Stimulated activated naive CD8-positive, alpha-beta T cell treated with anti-CD3 and anti-CD28 coated beads, Interleukin-15, amount 100 ng/mL, for 72 hours (primary cell): ENCODE results near the gene ZSCAN1.
A peak's percentile ranks its signal among the peaks of the same experiment; 100 is the strongest.

ENCODE experiments used
- ATAC-seq: fragments of 150-1000 bp; cut with Tn5 transposase; 2 replicates; pipeline ENCODE4 v1.10.0; 2021; ENCODE audit warnings: mild to moderate bottlenecking, moderate library complexity
- DNase-seq, 2 donors: peaks; one replicate each; pipeline ENCODE4 v3.0.0; 2021 to 2022
- H3K27ac Mint-ChIP-seq, 2 donors: one replicate each; pipeline ENCODE4 v1.8.0; 2022; ENCODE audit warnings: mild to moderate bottlenecking in 2 of 2, mixed read lengths in 2 of 2, moderate library complexity in 2 of 2
- H3K27me3 Mint-ChIP-seq: one replicate; pipeline ENCODE4 v1.8.0; 2022; ENCODE audit warnings: mixed read lengths
- H3K4me1 Mint-ChIP-seq: one replicate; pipeline ENCODE4 v1.8.0; 2022; ENCODE audit warnings: mild to moderate bottlenecking, mixed read lengths
- H3K4me3 Mint-ChIP-seq, 2 donors: one replicate each; pipeline ENCODE4 v1.8.0; 2022; ENCODE audit warnings: mild to moderate bottlenecking in 2 of 2, mixed read lengths in 2 of 2, moderate library complexity in 1 of 2
- H3K9me3 Mint-ChIP-seq, 2 donors: one replicate each; pipeline ENCODE4 v1.8.0; 2022; ENCODE audit warnings: mixed read lengths in 2 of 2

Gene ZSCAN1

DNA sequence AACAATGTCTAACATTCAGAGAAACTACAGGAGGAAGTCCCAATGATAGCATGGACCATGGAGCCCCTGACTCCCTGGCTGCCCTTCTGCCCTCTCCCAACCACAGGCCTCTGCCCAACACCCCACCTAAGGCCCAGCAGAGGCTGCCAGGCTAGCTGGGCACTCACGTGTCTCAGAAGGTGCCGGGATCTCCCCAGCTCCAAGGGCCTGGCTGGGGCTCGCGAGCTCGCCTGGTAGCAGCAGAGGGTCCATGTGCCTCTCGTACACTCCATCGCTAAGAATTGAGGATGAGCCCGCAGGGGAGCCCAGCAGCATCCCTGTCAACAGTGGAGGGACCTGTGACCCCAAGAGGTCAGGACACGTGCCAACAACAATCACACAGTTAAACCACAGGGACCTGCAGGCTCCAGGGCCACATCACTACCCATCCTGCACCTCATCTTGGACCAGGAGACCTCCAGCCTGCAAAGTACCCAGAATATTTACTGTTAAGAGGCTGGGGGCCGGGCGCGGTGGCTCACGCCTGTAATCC, 54.8 kb downstream of the ZSCAN1 start:
- Mint-ChIP-seq H3K4me1 (no peaks in the 10 kb centered on the region), H3K9me3 (peaks cover 10 to 46% of the 10 kb centered on the region in 2 donors), H3K27me3 (no peaks in the 10 kb centered on the region), H3K4me3 (no peak overlapping the region), H3K27ac (no peak overlapping the region)
- DNase-seq, result no peak
- ATAC-seq, result no peak

GRCh38 chr19:58089846-58090245, 56.0 kb downstream of the ZSCAN1 start:
- Mint-ChIP-seq H3K4me3 (no peak overlapping the region), H3K4me1 (no peaks in the 10 kb centered on the region), H3K27ac (no peak overlapping the region), H3K9me3 (peaks cover 6 to 40% of the 10 kb centered on the region in 2 donors), H3K27me3 (no peaks in the 10 kb centered on the region)
- DNase-seq, result no peak
- no peak for ATAC-seq

DNA sequence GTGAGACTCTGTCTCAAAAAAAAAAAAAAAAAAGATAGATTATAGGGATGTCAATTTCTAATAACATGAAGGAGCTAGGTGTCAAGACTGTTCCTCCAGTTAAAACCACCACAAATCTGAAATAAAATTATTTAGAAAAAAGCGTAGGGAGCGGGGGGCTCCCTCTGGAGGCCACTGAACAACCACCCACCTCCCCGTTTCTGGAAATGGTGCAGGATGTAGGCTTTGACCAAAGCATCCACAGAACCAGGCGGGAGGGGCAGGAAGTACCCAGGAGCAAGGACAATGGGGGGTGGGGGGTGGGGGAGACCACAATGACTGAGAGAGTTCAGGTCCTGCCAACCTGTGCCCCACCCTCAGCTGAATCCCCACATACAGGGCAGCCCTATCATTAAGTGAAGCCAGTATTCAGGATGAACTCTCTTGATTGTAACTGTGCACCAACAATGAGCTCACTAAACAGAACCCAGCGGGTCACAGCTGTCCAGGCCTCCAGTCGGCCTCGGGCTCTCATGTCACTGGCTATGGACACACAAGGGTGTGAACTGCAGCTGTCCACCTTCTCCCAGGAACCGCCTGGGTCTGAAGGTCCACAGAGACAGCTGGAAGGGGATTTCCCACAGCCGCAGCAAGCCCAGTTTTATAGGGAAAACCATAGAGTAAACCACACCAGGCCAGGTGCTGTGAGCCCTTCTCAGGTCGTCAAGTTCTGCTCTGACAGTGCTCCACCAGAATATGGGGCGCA, 57.6 kb downstream of the ZSCAN1 start:
- ATAC-seq, result no peak
- peaks cover 17 to 51% of the 10 kb centered on the region in 2 donors for H3K9me3 Mint-ChIP-seq

DNA sequence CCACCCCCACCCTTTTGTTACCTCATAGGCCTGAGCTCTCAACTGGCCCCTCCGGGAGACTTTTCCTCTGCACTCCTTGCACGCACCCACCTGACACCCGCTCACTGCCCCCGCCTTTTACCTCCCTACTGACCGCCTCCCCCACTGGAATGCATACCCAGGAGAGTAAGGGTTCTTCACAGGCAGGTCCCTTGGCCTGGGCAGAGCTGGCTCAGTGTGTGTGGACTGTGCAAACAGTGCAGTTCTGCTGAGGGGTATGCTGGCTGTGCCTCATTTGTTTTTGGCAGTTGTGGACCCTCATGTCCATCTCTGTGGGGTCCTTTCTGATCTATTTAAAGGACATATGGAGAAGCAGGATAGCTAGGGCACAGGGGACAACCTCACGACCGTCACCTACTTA, 59.2 kb downstream of the ZSCAN1 start:
- no peaks in the 10 kb centered on the region for H3K27me3 Mint-ChIP-seq
- ATAC-seq (no peak), DNase-seq (no peak)
- no peak overlapping the region for H3K27ac Mint-ChIP-seq
- H3K4me3 Mint-ChIP-seq, result no peak overlapping the region
- H3K4me1 Mint-ChIP-seq, result peaks cover 9% of the 10 kb centered on the region
- peaks cover 18 to 55% of the 10 kb centered on the region in 2 donors for H3K9me3 Mint-ChIP-seq

More for the DNA sequence above, 57.6 kb downstream of the ZSCAN1 start:
- Mint-ChIP-seq H3K4me1 (no peaks in the 10 kb centered on the region), H3K27me3 (no peaks in the 10 kb centered on the region), H3K27ac (peak overlapping the region in 1 of 2 donors; percentile 59), H3K4me3 (no peak overlapping the region)
- no peak for DNase-seq

- Mint-ChIP-seq H3K27me3 (no peaks in the 10 kb centered on the region), H3K4me3 (no peak overlapping the region)
- ATAC-seq, result no peak
Measured at GRCh38 chr19:58095328-58095727, 61.5 kb downstream of the ZSCAN1 start.

GRCh38 chr19:58096884-58097283, 63.1 kb downstream of the ZSCAN1 start:
- ATAC-seq (no peak), DNase-seq (no peak)
- Mint-ChIP-seq H3K9me3 (peaks cover 23 to 47% of the 10 kb centered on the region in 2 donors), H3K27me3 (no peaks in the 10 kb centered on the region), H3K27ac (peak overlapping the region; percentile 92 to 95), H3K4me3 (peak overlapping the region; percentile 87 to 94), H3K4me1 (peaks cover 18% of the 10 kb centered on the region)

More at GRCh38 chr19:58095328-58095727, 61.5 kb downstream of the ZSCAN1 start:
- DNase-seq, result no peak
- H3K27ac Mint-ChIP-seq, result no peak overlapping the region
- H3K9me3 Mint-ChIP-seq, result peaks cover 23 to 51% of the 10 kb centered on the region in 2 donors
- peaks cover 18% of the 10 kb centered on the region for H3K4me1 Mint-ChIP-seq

GRCh38 chr19:58097349-58097748, 63.5 kb downstream of the ZSCAN1 start:
- H3K27ac Mint-ChIP-seq, result peak overlapping the region; percentile 95 to 100
- H3K4me1 Mint-ChIP-seq, result peaks cover 18% of the 10 kb centered on the region
- H3K9me3 Mint-ChIP-seq, result peaks cover 25 to 46% of the 10 kb centered on the region in 2 donors
- H3K4me3 Mint-ChIP-seq, result peak overlapping the region; percentile 87 to 94
- DNase-seq, result no peak
- H3K27me3 Mint-ChIP-seq, result no peaks in the 10 kb centered on the region
- ATAC-seq, result no peak

DNA sequence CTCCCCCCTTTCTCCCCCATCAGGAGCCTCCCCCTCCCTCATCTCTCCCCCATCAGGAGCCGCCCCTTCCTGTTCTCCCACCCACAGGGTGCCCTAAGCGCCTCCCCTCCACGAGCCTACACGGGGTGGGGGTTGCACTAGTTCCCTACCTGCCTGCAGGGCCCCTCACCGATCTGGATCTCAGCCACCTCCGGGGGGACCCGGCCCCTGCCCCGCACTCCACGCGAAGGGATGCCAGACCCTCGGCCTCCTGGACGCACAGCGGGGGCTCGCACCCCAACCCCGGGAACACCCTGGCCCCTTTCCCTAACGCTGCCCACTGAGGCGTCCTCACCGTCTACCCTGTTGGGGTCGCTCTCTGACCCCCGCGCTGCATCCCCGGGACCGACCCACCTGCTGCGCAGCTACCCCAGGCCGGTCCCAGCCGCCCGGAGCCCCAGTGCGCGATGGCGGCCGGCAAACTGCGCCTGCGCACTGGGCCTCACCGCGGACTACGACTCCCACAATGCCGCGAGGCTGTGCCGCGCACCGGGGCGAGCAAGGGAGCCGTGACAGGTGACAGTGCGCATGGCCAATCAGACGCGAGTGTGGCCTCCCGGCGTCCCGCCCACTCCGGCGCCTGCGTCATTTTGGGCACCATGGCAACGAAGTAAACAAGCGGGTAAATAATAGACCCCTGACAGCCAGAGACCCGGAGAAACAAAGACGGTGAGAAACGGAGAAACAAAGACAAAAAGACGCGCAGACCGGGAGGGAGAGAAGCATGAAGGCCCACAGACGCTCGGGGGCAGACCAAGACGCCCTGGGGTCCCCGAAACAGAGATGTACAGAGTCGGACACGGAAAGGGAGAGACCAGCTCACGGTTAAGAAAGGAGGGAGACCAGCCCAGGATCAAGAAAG, 64.2 kb downstream of the ZSCAN1 start, which contains the start of gene ZSCAN18:
TSS of gene ZSCAN18 (minus strand) at position 451 of the 901 bp plus-strand sequence. CDS start 7,964 bp downstream, outside the sequence.
- no peaks in the 10 kb centered on the region for H3K27me3 Mint-ChIP-seq
- ATAC-seq, result peak; percentile 98
- peaks cover 29 to 52% of the 10 kb centered on the region in 2 donors for H3K9me3 Mint-ChIP-seq
- peaks cover 18% of the 10 kb centered on the region for H3K4me1 Mint-ChIP-seq
- peak; percentile 97 to 99 for DNase-seq
- peak within 1 kb of the TSS; percentile 87 to 94 for H3K4me3 Mint-ChIP-seq
- H3K27ac Mint-ChIP-seq, result peak within 1 kb of the TSS; percentile 99 to 100

- H3K27ac Mint-ChIP-seq, result peak overlapping the region; percentile 99 to 100
- DNase-seq (no peak), ATAC-seq (peak; percentile 11)
- peaks cover 30 to 52% of the 10 kb centered on the region in 2 donors for H3K9me3 Mint-ChIP-seq
- H3K4me1 Mint-ChIP-seq, result peaks cover 18% of the 10 kb centered on the region
- peak overlapping the region; percentile 87 to 94 for H3K4me3 Mint-ChIP-seq
- no peaks in the 10 kb centered on the region for H3K27me3 Mint-ChIP-seq
Measured at GRCh38 chr19:58098682-58098998, 64.8 kb downstream of the ZSCAN1 start.
